Bronchial epithelial cell (primary cell): Measurements from ENCODE around the gene TLE3. TPM values are rescaled to one million over a fixed set of nuclear protein-coding genes. Genes with fewer than 3 reads are reported as not detected.

Experiments used
- DNase-seq: peaks from one replicate; pipeline ENCODE4 v3.0.0-alpha.2; 2010; ENCODE audit warnings: low read depth
- FAIRE-seq: peaks from 2 replicates; lab custom pipeline; 2011; peaks lifted over from hg19 to GRCh38; lab: Jason Lieb, UNC
- H3K27me3 ChIP-seq: 2 replicates; pipeline ENCODE4 v1.5.1; 2011; ENCODE audit warnings: low read length; ENCODE audit not compliant: control insufficient read depth, insufficient read depth
- H3K36me3 ChIP-seq: 2 replicates; pipeline ENCODE4 v1.5.1; 2011; ENCODE audit warnings: low read length; ENCODE audit not compliant: control insufficient read depth, insufficient read depth
- H3K4me3 ChIP-seq: 2 replicates; pipeline ENCODE4 v1.5.1; 2011; ENCODE audit warnings: mild to moderate bottlenecking, low read depth, low read length, control low read depth
- total RNA-seq: library from RNA; depleted of rRNA; stranded (reverse); fragments of >200 nt; gene quantifications from 2 replicates; pipeline ENCODE4 v1.2.1, GENCODE V29; 2014
- TF ChIP-seq, protein P1 (sequence below): IDR thresholded peaks from 2 replicates; pipeline ENCODE4 v1.5.1; 2011; ENCODE audit warnings: mild to moderate bottlenecking, moderate library complexity, low read length, control low read depth, inconsistent platforms; ENCODE audit not compliant: insufficient read depth, severe bottlenecking

Gene TLE3
- total RNA-seq, 1 donor from 2014 or later = 19.2 TPM

DNA sequence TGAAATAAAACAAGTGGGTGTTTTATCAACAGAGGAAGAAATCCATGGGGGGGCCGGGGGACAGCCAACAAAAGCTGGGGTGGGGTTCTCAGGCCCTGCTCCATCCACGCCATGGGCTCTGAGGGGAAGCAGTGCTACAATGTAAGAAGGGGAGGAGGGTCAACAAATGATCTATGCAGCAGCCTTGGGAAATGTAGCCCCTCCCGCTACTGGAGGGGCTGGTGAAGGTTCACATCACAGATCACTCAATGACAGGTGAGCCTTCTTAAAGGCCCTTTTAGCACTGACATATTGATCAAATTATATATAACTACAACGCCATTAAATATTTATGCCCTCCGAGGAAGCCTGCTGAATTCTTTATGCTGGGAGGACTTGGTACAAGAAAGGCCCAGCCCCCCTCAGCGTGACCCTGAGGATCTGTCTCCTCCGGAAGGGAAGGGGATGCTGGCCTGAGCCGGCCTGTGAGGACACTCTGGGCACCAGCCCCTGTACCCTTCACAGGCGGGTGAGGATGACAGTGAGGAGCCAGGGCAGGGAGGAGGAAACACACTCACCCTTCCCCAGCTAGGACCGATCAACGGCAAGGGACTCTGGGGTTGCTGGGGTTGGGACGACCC is 15.3 kb downstream of the TLE3 start:
- Histone ChIP-seq H3K4me3 (no peak overlapping the region), H3K36me3 (peaks cover 17% of the 10 kb centered on the region), H3K27me3 (no peaks in the 10 kb centered on the region)
- TF ChIP-seq, protein P1, sequence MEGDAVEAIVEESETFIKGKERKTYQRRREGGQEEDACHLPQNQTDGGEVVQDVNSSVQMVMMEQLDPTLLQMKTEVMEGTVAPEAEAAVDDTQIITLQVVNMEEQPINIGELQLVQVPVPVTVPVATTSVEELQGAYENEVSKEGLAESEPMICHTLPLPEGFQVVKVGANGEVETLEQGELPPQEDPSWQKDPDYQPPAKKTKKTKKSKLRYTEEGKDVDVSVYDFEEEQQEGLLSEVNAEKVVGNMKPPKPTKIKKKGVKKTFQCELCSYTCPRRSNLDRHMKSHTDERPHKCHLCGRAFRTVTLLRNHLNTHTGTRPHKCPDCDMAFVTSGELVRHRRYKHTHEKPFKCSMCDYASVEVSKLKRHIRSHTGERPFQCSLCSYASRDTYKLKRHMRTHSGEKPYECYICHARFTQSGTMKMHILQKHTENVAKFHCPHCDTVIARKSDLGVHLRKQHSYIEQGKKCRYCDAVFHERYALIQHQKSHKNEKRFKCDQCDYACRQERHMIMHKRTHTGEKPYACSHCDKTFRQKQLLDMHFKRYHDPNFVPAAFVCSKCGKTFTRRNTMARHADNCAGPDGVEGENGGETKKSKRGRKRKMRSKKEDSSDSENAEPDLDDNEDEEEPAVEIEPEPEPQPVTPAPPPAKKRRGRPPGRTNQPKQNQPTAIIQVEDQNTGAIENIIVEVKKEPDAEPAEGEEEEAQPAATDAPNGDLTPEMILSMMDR = no peak
- DNase-seq = no peak
- no peak for FAIRE-seq

GRCh38 chr15:70081612-70082011 is 16.1 kb downstream of the TLE3 start:
- Histone ChIP-seq H3K4me3 (no peak overlapping the region), H3K36me3 (peaks cover 17% of the 10 kb centered on the region), H3K27me3 (no peaks in the 10 kb centered on the region)
- FAIRE-seq (no peak), DNase-seq (no peak)
- TF ChIP-seq, protein P1 = no peak

DNA sequence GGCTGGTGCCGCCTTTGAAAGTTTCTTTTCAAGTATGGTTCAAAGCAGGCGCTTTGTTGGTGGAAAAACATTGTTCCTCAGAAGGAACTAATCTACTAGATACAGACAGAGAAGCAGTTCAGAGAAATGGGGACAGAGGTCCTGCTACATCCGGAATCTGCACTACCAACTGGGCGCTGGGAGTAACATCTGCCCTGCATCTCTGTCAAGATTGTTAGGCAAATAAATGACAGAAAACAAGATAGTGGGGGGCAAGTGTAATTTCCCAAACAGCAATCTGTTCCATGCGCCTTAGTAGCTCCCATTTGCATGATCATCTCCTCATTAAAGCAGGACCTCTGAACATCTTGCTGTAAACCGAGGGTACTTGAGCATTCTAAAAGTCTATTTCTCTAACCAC is 17.4 kb downstream of the TLE3 start:
- Histone ChIP-seq H3K4me3 (no peak overlapping the region), H3K27me3 (no peaks in the 10 kb centered on the region), H3K36me3 (peaks cover 13% of the 10 kb centered on the region)
- FAIRE-seq (no peak), DNase-seq (no peak)
- TF ChIP-seq, protein P1 = no peak

DNA sequence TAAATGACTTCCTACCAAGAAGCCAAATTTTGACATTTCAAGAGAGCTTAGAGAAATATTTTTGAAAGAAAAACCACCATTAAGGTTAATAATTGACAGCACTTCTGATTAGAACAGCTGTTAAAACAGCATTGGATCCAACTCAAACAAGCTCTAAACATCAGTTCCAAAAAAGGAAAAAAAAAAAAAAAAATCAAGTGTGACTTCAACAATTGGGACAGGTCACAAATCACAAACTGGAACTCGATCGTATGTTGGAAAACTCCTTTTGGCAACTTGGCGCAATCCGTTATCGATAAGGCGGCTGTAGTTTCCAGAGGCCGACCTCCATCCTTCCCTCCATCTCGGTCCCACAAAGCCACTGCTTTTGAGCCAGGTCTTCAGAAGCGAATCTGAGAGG is 17.8 kb downstream of the TLE3 start:
- peaks cover 13% of the 10 kb centered on the region for H3K36me3 ChIP-seq
- TF ChIP-seq, protein P1 = no peak
- FAIRE-seq = no peak
- DNase-seq = no peak
- H3K27me3 ChIP-seq = no peaks in the 10 kb centered on the region
- no peak overlapping the region for H3K4me3 ChIP-seq

DNA sequence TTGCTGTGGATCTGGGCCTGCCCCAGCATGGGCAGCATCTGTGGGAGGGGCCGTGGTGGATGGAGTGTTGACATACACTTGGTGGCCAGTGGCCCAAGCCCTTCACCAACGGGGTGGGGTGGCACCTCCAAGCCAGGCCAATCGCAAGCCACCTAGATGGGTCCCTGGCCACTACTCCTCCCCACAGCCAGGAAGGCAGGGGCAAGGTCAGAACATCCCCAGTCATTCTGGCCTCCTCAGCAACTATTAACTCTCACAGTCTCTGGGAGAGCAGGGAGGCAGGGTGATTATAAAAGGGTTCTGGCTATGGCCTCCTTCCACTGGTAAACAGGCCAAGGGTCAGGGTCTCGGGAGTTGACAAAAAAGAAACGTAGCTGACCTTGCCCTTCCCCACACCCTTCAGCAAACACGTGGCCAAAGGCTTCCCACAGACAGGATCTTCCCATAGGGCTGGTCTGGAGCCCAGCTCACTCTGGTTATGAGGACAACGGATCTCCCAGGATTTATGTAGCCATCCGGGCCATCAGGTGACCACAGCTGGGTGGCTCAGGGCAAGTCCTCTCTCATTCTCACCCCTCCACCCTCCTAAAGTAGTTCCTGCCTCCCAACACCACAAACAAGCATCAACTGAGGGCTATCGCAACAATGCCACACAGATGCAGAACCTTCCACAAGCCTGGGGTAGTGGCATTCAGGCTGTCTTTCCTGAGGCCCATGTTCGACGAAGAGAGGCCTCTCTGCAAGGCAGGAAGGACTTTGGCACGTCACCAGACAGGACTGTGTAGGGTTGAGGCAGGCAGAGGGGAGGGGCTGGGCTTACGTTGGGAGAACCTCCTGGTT is 18.9 kb downstream of the TLE3 start:
- DNase-seq (no peak), FAIRE-seq (no peak)
- no peak overlapping the region for H3K4me3 ChIP-seq
- TF ChIP-seq, protein P1 = no peak
- H3K36me3 ChIP-seq = peaks cover 21% of the 10 kb centered on the region
- no peaks in the 10 kb centered on the region for H3K27me3 ChIP-seq
